Ovary (tissue), 9 donors: Measurements from ENCODE around the gene ARHGEF1. TPM values are rescaled to one million over a fixed set of nuclear protein-coding genes. Genes with fewer than 3 reads are reported as not detected.

ENCODE experiments used
- DNase-seq, 5 donors: peaks; one replicate each; pipeline ENCODE4 v3.0.0-alpha.2; 2019 to 2020
- H3K27ac ChIP-seq, 2 donors: fragments of 200-600 bp; one replicate each; pipeline versions ENCODE4 v1.5.1 to v1.8.0; 2019 to 2022
- H3K27me3 ChIP-seq: fragments of 200-600 bp; one replicate; pipeline ENCODE4 v1.8.0; 2022
- H3K36me3 ChIP-seq: fragments of 200-600 bp; sonication (generic); one replicate; pipeline ENCODE4 v1.5.1; 2019
- H3K4me1 ChIP-seq: one replicate; pipeline ENCODE4 v1.8.1; 2013; ENCODE audit warnings: mild to moderate bottlenecking, moderate library complexity; ENCODE audit not compliant: insufficient read depth
- H3K4me3 ChIP-seq: fragments of 200-600 bp; sonication (generic); one replicate; pipeline ENCODE4 v1.5.1; 2017
- H3K9me3 ChIP-seq, 2 donors: fragments of 200-600 bp in 1 of 2; sonication (generic) in 1 of 2; one replicate each; pipeline versions ENCODE4 v1.5.1 to v1.8.1; 2013 to 2019; ENCODE audit warnings: mild to moderate bottlenecking in 1 of 2, moderate library complexity in 1 of 2
- CTCF ChIP-seq, 3 donors: fragments of 450-650 bp in 2 of 3; fragments of 200-600 bp in 1 of 3; IDR thresholded peaks; one replicate each; pipeline versions ENCODE4 v1.5.1 to v1.8.0; 2016 to 2022; ENCODE audit warnings: antibody characterized with exemption in 3 of 3, mild to moderate bottlenecking in 1 of 3
- EP300 ChIP-seq: sonication (generic); formaldehyde crosslinking; IDR thresholded peaks from one replicate; pipeline ENCODE4 v1.6.1; 2017; ENCODE audit warnings: antibody characterized with exemption
- POLR2A ChIP-seq: fragments of 450-650 bp; IDR thresholded peaks from one replicate; pipeline ENCODE4 v1.6.1; 2017; ENCODE audit warnings: antibody characterized with exemption, mild to moderate bottlenecking, moderate library complexity
- WGBS, 3 donors: extraction: QIAGEN DNeasy Blood & Tissue Kit in 1 of 3; methylation state at CpG; one replicate each; pipeline versions ENCODE4 v1.1.5 to v1.1.7; 2013 to 2017; 5-methylcytosine and 5-hydroxymethylcytosine counted together
- intact Hi-C, 4 donors: fragments of 100-400 bp; cut with DNase I; formaldehyde crosslinking; loops; one replicate each; pipeline versions ENCODE4 v1.11.0 to v1.15.1; 2022 to 2023
- polyA plus RNA-seq, 2 donors: library from polyadenylated mRNA; stranded (reverse); fragments of 200-250 nt in 1 of 2; fragments of 350-450 nt in 1 of 2; fragmentation: Illumina TruSeq in 1 of 2; extraction: RNeasy Lipid Tissue Mini Kit (QIAGEN cat#74804) in 1 of 2; gene quantifications; one replicate each; pipeline ENCODE4 v1.2.3, GENCODE V29; 2013 to 2014
- total RNA-seq, 7 donors: library from RNA; depleted of rRNA in 2 of 7; stranded (reverse); fragments of >200 nt in 2 of 7; fragmentation: NEBNext Ultra II Directional in 3 of 7; extraction: Animal tissue kit (Norgen Biotek cat#: 25700) in 3 of 7; gene quantifications; one replicate each; pipeline versions ENCODE4 v1.1.0 to v1.2.4, GENCODE V29; 2016 to 2023
- donor health status: DM: no; HTN: no; CAD: no; lungs with moderate emphysema.
- donor health status: DM: no; HTN: no; CAD: no.
- donor health status: Bipolar disorder and iron deficiency.
- donor health status: DM: yes; HTN: yes; CAD: no.
- donor health status: DM: no; HTN: no; CAD: no.
- donor health status: DM: yes; HTN: yes; CAD: no.

Gene ARHGEF1
- total and polyA plus RNA-seq, 9 donors, result 7.9 to 97.5 (median 56.6) TPM

- TF ChIP-seq POLR2A (no peak), CTCF (IDR thresholded peaks at IDR 0.05) (no peak), EP300 (no peak)
- Histone ChIP-seq H3K27me3 (no peaks in the 10 kb centered on the region), H3K4me3 (no peak overlapping the region), H3K9me3 (no peaks in the 10 kb centered on the region), H3K27ac (no peak overlapping the region), H3K4me1 (peaks cover 5% of the 10 kb centered on the region), H3K36me3 (no peaks in the 10 kb centered on the region)
- DNase-seq, result no peak
- WGBS, 3 donors, result 26 to 41% (median 31%) methylated on average over 27 of the region's 27 CpGs
- intact Hi-C loops, result no loop called here
Observed at GRCh38 chr19:41926028-41926762, 43.2 kb downstream of the ARHGEF1 start.

- Histone ChIP-seq H3K27me3 (no peaks in the 10 kb centered on the region), H3K9me3 (no peaks in the 10 kb centered on the region), H3K4me1 (peaks cover 5% of the 10 kb centered on the region), H3K4me3 (no peak overlapping the region), H3K36me3 (no peaks in the 10 kb centered on the region), H3K27ac (no peak overlapping the region)
- 52 to 58% (median 56%) methylated on average over 16 of the region's 16 CpGs for WGBS, 3 donors
- DNase-seq, result no peak
- TF ChIP-seq POLR2A (no peak), EP300 (no peak), CTCF (IDR thresholded peaks at IDR 0.05) (no peak)
- intact Hi-C loops, result no loop called here
Observed at GRCh38 chr19:41926763-41927496, 43.9 kb downstream of the ARHGEF1 start.

- TF ChIP-seq EP300, result no peak
- TF ChIP-seq POLR2A, result no peak
- TF ChIP-seq CTCF (IDR thresholded peaks at IDR 0.05), result no peak
- Histone ChIP-seq H3K27ac (no peak overlapping the region), H3K36me3 (no peaks in the 10 kb centered on the region), H3K4me3 (no peak overlapping the region), H3K4me1 (peaks cover 5% of the 10 kb centered on the region), H3K9me3 (no peaks in the 10 kb centered on the region), H3K27me3 (no peaks in the 10 kb centered on the region)
- intact Hi-C loops, result no loop called here
- 3 to 7% (median 5%) methylated on average over 43 of the region's 43 CpGs for WGBS, 3 donors
- no peak for DNase-seq
Observed at GRCh38 chr19:41927497-41928192, 44.7 kb downstream of the ARHGEF1 start.

- peak within 1 kb of the TSS; percentile 17 for H3K4me3 ChIP-seq
- DNase-seq, result no peak
- WGBS, 3 donors, result 0 to 1% (median 1%) methylated on average over 49 of the region's 49 CpGs
- intact Hi-C loops, result no loop called here
- H3K4me1 ChIP-seq, result peaks cover 5% of the 10 kb centered on the region
- TF ChIP-seq POLR2A (no peak), EP300 (no peak), CTCF (IDR thresholded peaks at IDR 0.05) (no peak)
- no peaks in the 10 kb centered on the region for H3K9me3 ChIP-seq
- H3K36me3 ChIP-seq, result no peaks in the 10 kb centered on the region
- H3K27ac ChIP-seq, result no peak within 1 kb of the TSS
- no peaks in the 10 kb centered on the region for H3K27me3 ChIP-seq
Observed at GRCh38 chr19:41928221-41928683, 45.3 kb downstream of the ARHGEF1 start, which contains the start of gene ERFL. Gene ERFL, minus strand, starts transcription at chr19:41928449. Its CDS starts 15,530 bp downstream, at chr19:41912919.
